OCI-LY7 (cell line): ENCODE data around the gene DMGDH.
"Not testable (repeated sequence)": the region's sequence is repeated elsewhere in the genome, so short reads cannot be mapped to it uniquely, and the experiment has no call there.

Experiments used
- CTCF ChIP-seq: fragments of 200-600 bp; sonication (generic); conservative IDR thresholded peaks from 2 replicates; pipeline ENCODE4 v1.5.1; 2014; ENCODE audit warnings: mild to moderate bottlenecking, antibody characterized with exemption, low read length, moderate library complexity, mixed read lengths
- EZH2phosphoT487 ChIP-seq: fragments of 200-600 bp; sonication (generic); IDR thresholded peaks from 2 replicates; pipeline ENCODE4 v1.6.1; 2018; ENCODE audit warnings: low read depth, borderline replicate concordance, mild to moderate bottlenecking, mixed run types, antibody characterized with exemption, low read length, moderate library complexity, mixed read lengths

GRCh38 chr5:78983194-78983593 lies 86.3 kb downstream of the DMGDH start:
- not testable (repeated sequence) for TF ChIP-seq CTCF, EZH2phosphoT487
